Mesodermal cell (in vitro differentiated cells): ENCODE results near the gene BUB1B.
"Not testable (repeated sequence)": the region's sequence is repeated elsewhere in the genome, so short reads cannot be mapped to it uniquely, and the experiment has no call there.

Experiments used
- H3K27ac ChIP-seq: 2 replicates; pipeline ENCODE4 v1.7.0; 2013; ENCODE audit warnings: mild to moderate bottlenecking, low read depth, low read length, moderate library complexity; ENCODE audit not compliant: severe bottlenecking
- H3K36me3 ChIP-seq: 2 replicates; pipeline ENCODE4 v1.7.1; 2013; ENCODE audit warnings: mild to moderate bottlenecking, low read length, moderate library complexity; ENCODE audit not compliant: control insufficient read depth, insufficient read depth
- H3K4me1 ChIP-seq: one replicate; pipeline ENCODE4 v1.7.1; 2013; ENCODE audit warnings: mild to moderate bottlenecking, low read length; ENCODE audit not compliant: insufficient read depth, control insufficient read depth, poor library complexity, severe bottlenecking
- H3K4me3 ChIP-seq: 2 replicates; pipeline ENCODE4 v1.7.0; 2013; ENCODE audit warnings: low read length, control low read depth, mild to moderate bottlenecking; ENCODE audit not compliant: insufficient read depth, poor library complexity, severe bottlenecking; ENCODE audit errors: extremely low read depth
- H3K9me3 ChIP-seq: 2 replicates; pipeline ENCODE4 v1.7.1; 2013; ENCODE audit warnings: mild to moderate bottlenecking, low read length, moderate library complexity; ENCODE audit not compliant: control insufficient read depth
- WGBS, 2 experiments: methylation state at CpG; one replicate each; pipeline ENCODE4 v1.1.5; 2013; ENCODE audit warnings: missing lambda C conversion rate in 2 of 2; ENCODE audit not compliant: insufficient coverage in 2 of 2; 5-methylcytosine and 5-hydroxymethylcytosine counted together

Gene BUB1B

DNA sequence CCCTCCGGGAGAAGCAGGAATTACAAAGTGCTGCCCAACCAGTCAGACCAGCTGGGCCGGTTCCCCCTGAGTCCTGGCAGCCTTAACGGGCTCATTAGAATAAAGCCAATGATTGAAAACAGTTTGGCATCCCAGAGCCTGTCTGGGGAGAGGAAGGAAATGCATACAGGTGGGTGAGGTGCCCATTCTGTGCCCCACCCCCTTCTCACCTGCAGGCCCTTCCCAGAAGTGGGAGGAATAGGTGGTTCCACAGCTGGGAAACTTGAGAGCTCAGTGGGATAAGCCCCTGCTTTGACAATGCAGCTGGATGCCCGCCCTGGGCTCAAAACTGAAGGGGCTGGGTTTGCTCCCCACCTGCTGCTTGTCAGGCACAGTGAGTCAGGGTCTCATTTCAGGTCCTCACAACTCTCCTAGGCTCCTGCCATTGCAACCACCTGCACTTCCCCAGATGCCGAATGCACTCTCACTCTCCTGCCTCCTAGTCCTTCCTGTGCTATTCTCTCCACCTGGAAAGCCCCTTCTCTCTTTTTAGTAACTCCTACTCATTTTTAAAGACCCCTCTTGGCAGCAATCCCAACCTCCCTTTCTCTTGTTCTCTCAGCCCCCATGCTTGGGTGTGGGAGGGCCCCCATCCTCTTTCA is 5.5 kb upstream of the BUB1B start:
- Histone ChIP-seq H3K4me1 (no peaks in the 10 kb centered on the region), H3K36me3 (no peaks in the 10 kb centered on the region), H3K27ac (no peak overlapping the region), H3K4me3 (no peak overlapping the region), H3K9me3 (no peaks in the 10 kb centered on the region)
- WGBS, 2 experiments = 49 to 53% methylated on average over 3 to 4 of the region's 5 CpGs

DNA sequence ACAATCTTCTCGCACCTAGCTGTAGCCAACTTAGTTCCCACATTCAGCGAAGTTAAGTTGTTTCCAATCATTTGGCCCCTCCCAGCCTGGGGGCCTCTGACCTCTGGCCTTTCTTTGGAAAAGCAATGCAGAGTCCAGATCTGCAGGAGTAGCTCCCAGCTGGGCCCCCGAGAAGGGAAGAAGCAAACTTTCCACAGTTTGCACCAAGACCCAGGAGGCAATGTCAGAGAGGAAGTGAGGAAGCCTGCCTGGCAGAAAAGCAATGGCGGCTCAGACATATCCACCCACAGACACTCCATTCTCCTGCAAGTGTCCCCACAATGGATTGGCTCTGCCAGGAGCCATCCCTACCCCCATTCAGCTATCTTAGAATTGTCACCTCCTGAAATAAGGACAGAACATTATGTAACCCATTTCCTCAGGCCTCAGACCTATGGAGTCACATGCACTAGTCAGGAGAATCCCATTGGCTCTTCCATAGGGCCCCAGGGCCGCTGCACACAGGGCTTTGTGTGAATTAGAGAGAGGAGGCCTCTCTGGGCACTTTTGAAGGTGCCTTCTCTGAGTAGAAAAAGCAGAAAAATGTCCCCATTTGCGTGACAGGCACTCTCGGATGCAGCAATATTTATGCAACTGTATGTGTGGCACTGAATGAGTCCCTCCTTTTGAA is 3.0 kb upstream of the BUB1B start:
- H3K36me3 ChIP-seq = peaks cover 8% of the 10 kb centered on the region
- no peaks in the 10 kb centered on the region for H3K9me3 ChIP-seq
- peaks cover 7% of the 10 kb centered on the region for H3K4me1 ChIP-seq
- 96 to 100% methylated on average over 5 to 6 of the region's 7 CpGs for WGBS, 2 experiments
- no peak overlapping the region for H3K4me3 ChIP-seq
- H3K27ac ChIP-seq = no peak overlapping the region

DNA sequence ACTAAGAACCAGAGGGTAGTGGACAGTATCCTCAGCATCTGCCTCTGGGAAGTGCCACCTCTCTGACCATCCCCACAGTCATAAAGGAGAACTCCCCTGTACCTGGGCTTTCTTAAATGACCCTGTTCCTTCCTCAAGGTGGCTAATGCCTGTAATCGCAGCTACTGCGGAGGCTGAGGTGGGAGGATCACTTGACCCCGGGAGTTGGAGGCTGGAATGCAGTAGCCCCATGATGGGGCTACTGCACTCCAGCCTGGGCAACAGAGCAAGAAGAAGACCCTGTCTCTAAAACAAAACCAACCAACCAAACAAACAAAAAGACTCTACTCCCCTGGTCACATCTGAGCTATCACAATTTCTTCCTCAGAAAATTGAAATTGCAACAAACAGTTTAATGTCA is 848 bp upstream of the BUB1B start:
- H3K9me3 ChIP-seq = no peaks in the 10 kb centered on the region
- peaks cover 10% of the 10 kb centered on the region for H3K4me1 ChIP-seq
- H3K4me3 ChIP-seq = no peak overlapping the region
- WGBS, 2 experiments = 100% methylated on average over 2 of the region's 3 CpGs; no CpG with 5 or more reads in 1 of the 2 experiments
- H3K27ac ChIP-seq = no peak overlapping the region
- H3K36me3 ChIP-seq = peaks cover 28% of the 10 kb centered on the region

DNA sequence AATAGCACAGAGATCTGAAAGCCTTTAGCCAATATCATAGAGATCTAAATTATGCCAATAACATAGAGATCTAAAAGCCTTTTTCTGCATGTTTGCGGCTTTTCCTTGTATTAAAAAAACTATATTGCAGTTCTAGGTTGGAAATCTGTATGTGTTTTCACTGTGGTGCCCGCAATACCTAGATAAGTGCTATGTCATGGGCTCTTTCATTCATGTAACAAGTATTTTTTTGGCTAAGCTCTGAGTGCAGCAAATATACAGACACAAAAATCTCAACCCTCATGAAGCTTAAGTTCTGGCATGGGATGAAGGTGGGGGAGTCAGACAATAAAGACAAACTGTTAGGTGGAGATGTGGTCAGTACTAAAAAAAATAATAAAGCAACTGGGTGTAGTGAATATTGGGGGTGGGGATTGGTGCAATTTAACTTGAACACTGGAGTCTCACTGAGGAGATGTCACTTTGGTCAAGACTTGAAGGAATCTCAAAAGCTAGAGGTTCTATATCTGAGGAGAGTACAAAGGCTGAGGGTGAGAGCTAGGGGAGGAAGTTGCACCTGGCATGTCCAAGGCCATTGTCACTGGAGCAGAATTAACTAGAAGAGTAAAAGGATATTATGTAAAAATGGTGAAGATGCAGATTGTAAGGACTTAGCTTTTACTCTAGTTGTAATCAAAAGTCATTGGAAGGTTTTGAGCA is 973 bp downstream of the BUB1B start:
- no CpG with 5 or more reads among the region's 2 CpGs for WGBS, 2 experiments
- Histone ChIP-seq H3K36me3 (peaks cover 45% of the 10 kb centered on the region), H3K27ac (no peak overlapping the region), H3K9me3 (no peaks in the 10 kb centered on the region), H3K4me1 (peaks cover 10% of the 10 kb centered on the region), H3K4me3 (peak overlapping the region; percentile 84)

- no peak overlapping the region for H3K27ac ChIP-seq
- H3K9me3 ChIP-seq = no peaks in the 10 kb centered on the region
- WGBS, 2 experiments = no CpG with 5 or more reads among the region's 2 CpGs
- H3K4me3 ChIP-seq = peak overlapping the region; percentile 84
- peaks cover 10% of the 10 kb centered on the region for H3K4me1 ChIP-seq
- H3K36me3 ChIP-seq = peaks cover 50% of the 10 kb centered on the region
These were observed 1.7 kb downstream of the BUB1B start for GRCh38 chr15:40162552-40162951.

- Histone ChIP-seq H3K4me3 (no peak overlapping the region), H3K4me1 (peaks cover 10% of the 10 kb centered on the region), H3K36me3 (peaks cover 61% of the 10 kb centered on the region), H3K9me3 (no peaks in the 10 kb centered on the region), H3K27ac (no peak overlapping the region)
- WGBS, 2 experiments = 98 to 100% methylated on average over 4 to 6 of the region's 12 CpGs
These were observed 3.0 kb downstream of the BUB1B start for GRCh38 chr15:40163657-40164416.

DNA sequence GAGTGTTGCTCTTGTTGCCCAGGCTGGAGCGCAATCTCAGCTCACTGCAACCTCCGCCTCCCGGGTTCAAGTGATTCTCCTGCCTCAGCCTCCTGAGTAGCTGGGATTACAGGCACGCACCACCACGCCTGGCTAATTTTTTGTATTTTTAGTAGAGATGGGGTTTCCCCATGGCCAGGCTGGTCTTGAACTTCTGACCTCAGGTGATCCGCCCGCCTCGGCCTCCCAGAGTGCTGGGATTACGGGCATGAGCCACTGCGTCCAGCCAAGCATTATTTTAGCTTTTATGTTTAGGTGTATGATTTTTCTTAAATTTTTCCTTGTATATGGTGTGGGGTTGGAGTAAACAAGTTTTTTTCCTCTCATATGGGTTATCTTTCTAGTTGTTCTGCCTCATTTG is 6.5 kb downstream of the BUB1B start:
- peaks cover 85% of the 10 kb centered on the region for H3K36me3 ChIP-seq
- not testable (repeated sequence) for H3K4me1 ChIP-seq, H3K27ac ChIP-seq, H3K4me3 ChIP-seq, H3K9me3 ChIP-seq
- WGBS, 2 experiments = 95 to 100% methylated on average over 3 to 6 of the region's 10 CpGs

GRCh38 chr15:40175160-40175559 is 14.3 kb downstream of the BUB1B start:
- Histone ChIP-seq H3K4me1 (no peaks in the 10 kb centered on the region), H3K36me3 (peaks cover 45% of the 10 kb centered on the region), H3K9me3 (no peaks in the 10 kb centered on the region), H3K27ac (no peak overlapping the region), H3K4me3 (no peak overlapping the region)
- WGBS, 2 experiments = 92% methylated on average over 2 of the region's 3 CpGs; no CpG with 5 or more reads in 1 of the 2 experiments

- no peak overlapping the region for H3K27ac ChIP-seq
- no peak overlapping the region for H3K4me3 ChIP-seq
- H3K36me3 ChIP-seq = peaks cover 58% of the 10 kb centered on the region
- no peaks in the 10 kb centered on the region for H3K4me1 ChIP-seq
- WGBS, 2 experiments = no CpG with 5 or more reads among the region's 1 CpG
- H3K9me3 ChIP-seq = no peaks in the 10 kb centered on the region
These were observed 21.6 kb downstream of the BUB1B start for GRCh38 chr15:40182358-40183029.
